ENCODE data around the gene SYCP3.

DNA sequence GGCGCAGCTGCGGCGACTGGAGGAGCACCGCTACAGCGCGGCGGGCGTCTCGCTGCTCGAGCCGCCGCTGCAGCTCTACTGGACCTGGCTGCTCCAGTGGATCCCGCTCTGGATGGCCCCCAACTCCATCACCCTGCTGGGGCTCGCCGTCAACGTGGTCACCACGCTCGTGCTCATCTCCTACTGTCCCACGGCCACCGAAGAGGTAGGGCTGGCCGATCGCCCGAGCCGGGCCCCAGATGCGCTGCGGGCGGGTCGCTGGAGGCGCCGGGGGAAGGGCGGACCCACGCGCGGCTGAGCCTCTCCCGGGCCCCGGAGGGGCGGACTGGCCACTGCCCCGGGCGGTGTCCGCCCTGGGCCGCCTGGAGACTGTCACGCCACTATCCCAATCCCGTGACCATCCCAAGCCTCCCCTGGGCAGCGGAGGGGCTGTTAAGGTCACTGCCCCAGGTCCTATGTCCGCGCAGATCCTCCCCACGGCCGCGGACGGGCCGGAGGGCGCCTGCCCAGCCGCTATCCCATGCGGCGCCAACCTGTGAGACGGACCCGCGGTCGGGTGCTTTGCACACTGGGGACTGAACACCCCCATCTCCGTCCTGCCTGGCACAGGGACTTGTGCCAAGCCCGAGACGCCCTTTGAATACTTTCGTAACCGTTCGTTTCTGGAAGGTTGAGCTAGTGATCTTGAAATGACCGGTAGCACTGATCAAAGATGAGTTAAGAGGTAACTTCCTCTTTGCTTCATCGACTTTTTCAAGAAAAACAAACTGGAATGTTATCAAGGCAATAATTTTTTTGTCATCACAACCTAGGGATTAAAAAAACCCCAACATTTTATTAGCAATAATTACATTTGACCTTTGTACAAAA is 41.1 kb downstream of the SYCP3 start:
- TF ChIP-seq, protein P1, sequence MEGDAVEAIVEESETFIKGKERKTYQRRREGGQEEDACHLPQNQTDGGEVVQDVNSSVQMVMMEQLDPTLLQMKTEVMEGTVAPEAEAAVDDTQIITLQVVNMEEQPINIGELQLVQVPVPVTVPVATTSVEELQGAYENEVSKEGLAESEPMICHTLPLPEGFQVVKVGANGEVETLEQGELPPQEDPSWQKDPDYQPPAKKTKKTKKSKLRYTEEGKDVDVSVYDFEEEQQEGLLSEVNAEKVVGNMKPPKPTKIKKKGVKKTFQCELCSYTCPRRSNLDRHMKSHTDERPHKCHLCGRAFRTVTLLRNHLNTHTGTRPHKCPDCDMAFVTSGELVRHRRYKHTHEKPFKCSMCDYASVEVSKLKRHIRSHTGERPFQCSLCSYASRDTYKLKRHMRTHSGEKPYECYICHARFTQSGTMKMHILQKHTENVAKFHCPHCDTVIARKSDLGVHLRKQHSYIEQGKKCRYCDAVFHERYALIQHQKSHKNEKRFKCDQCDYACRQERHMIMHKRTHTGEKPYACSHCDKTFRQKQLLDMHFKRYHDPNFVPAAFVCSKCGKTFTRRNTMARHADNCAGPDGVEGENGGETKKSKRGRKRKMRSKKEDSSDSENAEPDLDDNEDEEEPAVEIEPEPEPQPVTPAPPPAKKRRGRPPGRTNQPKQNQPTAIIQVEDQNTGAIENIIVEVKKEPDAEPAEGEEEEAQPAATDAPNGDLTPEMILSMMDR (IDR thresholded peaks at IDR 0.05) = no peak
- no peak for TF ChIP-seq POLR2A (IDR thresholded peaks at IDR 0.05)
- TF ChIP-seq EP300 (IDR thresholded peaks at IDR 0.05) = no peak
